DOHH2 (cell line): ENCODE data around the gene CTAGE9.

Source experiments
- H3F3A ChIP-seq: fragments of 200-600 bp; sonication (generic), shearing (Covaris generic); 2 replicates; pipeline ENCODE4 v1.6.0; 2016; ENCODE audit warnings: antibody characterized with exemption, mild to moderate bottlenecking; ENCODE audit not compliant: control insufficient read depth, insufficient read depth
- H3K27ac ChIP-seq: fragments of 200-600 bp; sonication (generic); 2 replicates; pipeline ENCODE4 v1.5.1; 2014; ENCODE audit warnings: low read depth, mild to moderate bottlenecking, low read length, moderate library complexity
- H3K27me3 ChIP-seq: fragments of 200-600 bp; sonication (generic); 2 replicates; pipeline ENCODE4 v1.6.1; 2014; ENCODE audit warnings: mild to moderate bottlenecking, low read length, mixed read lengths; ENCODE audit not compliant: control insufficient read depth
- H3K36me3 ChIP-seq: fragments of 200-600 bp; sonication (generic); 2 replicates; pipeline ENCODE4 v1.6.1; 2014; ENCODE audit warnings: mild to moderate bottlenecking, low read length, moderate library complexity, mixed read lengths; ENCODE audit not compliant: control insufficient read depth
- H3K4me1 ChIP-seq: fragments of 200-600 bp; sonication (generic); 2 replicates; pipeline ENCODE4 v1.6.1; 2014; ENCODE audit warnings: mild to moderate bottlenecking, low read length, mixed read lengths; ENCODE audit not compliant: control insufficient read depth
- H3K4me2 ChIP-seq: fragments of 200-600 bp; sonication (generic); 2 replicates; pipeline ENCODE4 v1.6.0; 2014; ENCODE audit warnings: mild to moderate bottlenecking, low read length, moderate library complexity
- H3K4me3 ChIP-seq: fragments of 200-600 bp; sonication (generic); 2 replicates; pipeline ENCODE4 v1.5.1; 2014; ENCODE audit warnings: mild to moderate bottlenecking, low read length, mixed read lengths
- H3K79me2 ChIP-seq: fragments of 200-600 bp; sonication (generic); 2 replicates; pipeline ENCODE4 v1.6.1; 2014; ENCODE audit warnings: mild to moderate bottlenecking, low read length, mixed read lengths; ENCODE audit not compliant: control insufficient read depth
- H3K9me2 ChIP-seq: fragments of 200-600 bp; sonication (generic); replicated peaks from 2 replicates; pipeline ENCODE4 v1.6.1; 2014; ENCODE audit warnings: mild to moderate bottlenecking, low read length, mixed read lengths; ENCODE audit not compliant: control insufficient read depth
- H3K9me3 ChIP-seq: fragments of 200-600 bp; sonication (generic); 2 replicates; pipeline ENCODE4 v1.6.1; 2014; ENCODE audit warnings: antibody characterized with exemption, low read length, mixed read lengths; ENCODE audit not compliant: control insufficient read depth, insufficient read depth
- H4K20me1 ChIP-seq: fragments of 200-600 bp; sonication (generic); 2 replicates; pipeline ENCODE4 v1.6.0; 2014; ENCODE audit warnings: low read depth, mild to moderate bottlenecking, antibody characterized with exemption, low read length, moderate library complexity; ENCODE audit not compliant: control insufficient read depth, insufficient read depth
- CTCF ChIP-seq: fragments of 200-600 bp; sonication (generic); IDR thresholded peaks from one replicate; pipeline ENCODE4 v1.5.1; 2014; ENCODE audit warnings: antibody characterized with exemption, mild to moderate bottlenecking, low read depth, low read length; ENCODE audit not compliant: poor library complexity, severe bottlenecking
- EZH2phosphoT487 ChIP-seq: fragments of 200-600 bp; sonication (generic); IDR thresholded peaks from 2 replicates; pipeline ENCODE4 v1.6.1; 2017; ENCODE audit warnings: borderline replicate concordance, mild to moderate bottlenecking, antibody characterized with exemption, low read length, moderate library complexity, mixed read lengths

The CTAGE9 gene

GRCh38 chr6:131673184-131673583, 37.6 kb downstream of the CTAGE9 start:
- H3K4me1 ChIP-seq = peaks cover 2% of the 10 kb centered on the region
- H4K20me1 ChIP-seq = no peaks in the 10 kb centered on the region
- no peak overlapping the region for H3K4me3 ChIP-seq
- H3K36me3 ChIP-seq = peaks cover 74% of the 10 kb centered on the region
- no peaks in the 10 kb centered on the region for H3K79me2 ChIP-seq
- no peak overlapping the region for H3K4me2 ChIP-seq
- no peaks in the 10 kb centered on the region; the same call in 1 of the 2 replicates for H3F3A ChIP-seq
- no peaks in the 10 kb centered on the region for H3K9me3 ChIP-seq
- H3K27ac ChIP-seq = no peak overlapping the region
- H3K27me3 ChIP-seq = no peaks in the 10 kb centered on the region
- H3K9me2 ChIP-seq = no peaks in the 10 kb centered on the region
- TF ChIP-seq CTCF (no peak), EZH2phosphoT487 (no peak)

DNA sequence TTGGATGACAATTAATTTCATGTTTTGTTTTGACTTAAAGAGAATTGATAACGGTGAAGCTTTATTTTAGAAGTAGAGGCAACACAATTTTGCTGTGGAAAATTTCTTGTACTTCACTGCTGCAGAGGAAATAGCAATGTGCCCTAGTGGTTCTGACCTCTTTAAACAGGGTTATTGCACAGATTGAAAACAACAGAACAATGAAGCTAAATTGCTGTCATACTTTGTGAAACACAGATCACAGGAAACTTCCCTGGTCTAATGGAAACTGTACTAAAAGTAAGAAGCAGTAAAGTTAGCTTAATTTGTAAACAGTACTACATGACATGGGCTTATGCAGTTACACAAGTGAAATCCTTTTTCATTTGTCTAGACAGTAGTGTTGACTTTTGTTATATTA, 40.9 kb downstream of the CTAGE9 start:
- Histone ChIP-seq H3K4me2 (no peak overlapping the region), H3K4me1 (no peaks in the 10 kb centered on the region), H3F3A (no peaks in the 10 kb centered on the region; the same call in 1 of the 2 replicates), H3K9me3 (no peaks in the 10 kb centered on the region), H3K27ac (no peak overlapping the region), H3K9me2 (no peaks in the 10 kb centered on the region), H3K27me3 (no peaks in the 10 kb centered on the region), H3K36me3 (peaks cover 71% of the 10 kb centered on the region), H4K20me1 (no peaks in the 10 kb centered on the region), H3K4me3 (no peak overlapping the region), H3K79me2 (no peaks in the 10 kb centered on the region)
- TF ChIP-seq EZH2phosphoT487 (no peak), CTCF (no peak)

DNA sequence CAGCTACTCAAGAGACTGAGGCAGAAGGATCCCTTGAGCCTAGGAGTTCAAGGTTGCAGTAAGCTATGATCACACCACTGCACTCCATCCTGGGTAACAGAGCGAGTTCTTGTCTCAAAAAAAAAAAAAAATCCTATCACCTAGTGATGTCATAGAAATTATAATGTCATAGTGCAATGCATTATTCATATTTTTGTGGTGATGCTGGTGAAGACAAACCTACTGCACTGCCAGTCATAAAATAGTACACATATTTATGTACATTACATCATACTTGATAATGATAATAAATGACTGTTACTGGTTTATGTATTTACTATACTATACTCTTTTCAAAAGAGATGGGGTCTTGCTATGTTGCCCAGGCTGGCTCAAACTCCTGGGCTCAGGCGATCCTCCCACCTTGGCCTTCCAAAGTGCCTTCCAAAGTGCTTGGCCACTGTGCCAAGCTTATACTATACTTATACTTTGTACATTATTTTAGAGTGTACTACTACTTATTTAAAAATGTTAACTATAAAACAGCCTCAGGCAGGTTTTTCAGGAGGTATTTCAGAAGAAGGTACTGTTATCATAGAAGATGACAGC, 47.1 kb downstream of the CTAGE9 start:
- no peaks in the 10 kb centered on the region for H3F3A ChIP-seq
- H3K9me3 ChIP-seq = no peaks in the 10 kb centered on the region
- H3K4me1 ChIP-seq = no peaks in the 10 kb centered on the region
- peaks cover 77% of the 10 kb centered on the region for H3K36me3 ChIP-seq
- H3K4me3 ChIP-seq = no peak overlapping the region
- no peaks in the 10 kb centered on the region for H3K27me3 ChIP-seq
- no peak overlapping the region for H3K27ac ChIP-seq
- H3K4me2 ChIP-seq = no peak overlapping the region
- no peaks in the 10 kb centered on the region for H4K20me1 ChIP-seq
- no peaks in the 10 kb centered on the region for H3K79me2 ChIP-seq
- TF ChIP-seq EZH2phosphoT487 (no peak), CTCF (no peak)
- H3K9me2 ChIP-seq = no peaks in the 10 kb centered on the region
